Measurements from ENCODE around the gene LRIG3. TPM values are rescaled to one million over a fixed set of nuclear protein-coding genes. Genes with fewer than 3 reads are reported as not detected.

The LRIG3 gene
- total RNA-seq, 4 donors from 2014 or later: 42.4 to 56.5 (median 50.4) TPM

- TF ChIP-seq POLR2AphosphoS5 (IDR thresholded peaks at IDR 0.05) (no peak), POLR2A (IDR thresholded peaks at IDR 0.05; ENCODE audit: low read depth) (no peak), EP300 (IDR thresholded peaks at IDR 0.05) (no peak), CTCF (IDR thresholded peaks at IDR 0.05) (no peak)
- Histone ChIP-seq H3K27me3 (no peaks in the 10 kb centered on the region), H3K36me3 (no peaks in the 10 kb centered on the region), H3K9me3 (no peaks in the 10 kb centered on the region), H3K27ac (replicated peaks in 1 of 4) (no peak overlapping the region), H3K4me1 (no peaks in the 10 kb centered on the region), H3K4me3 (no peak overlapping the region)
- intact Hi-C loops (cut with DNase I): no loop called here
- no peak for DNase-seq (ENCODE audit: extremely low spot score)
- WGBS: 73% methylated on average over 3 of the region's 3 CpGs
These were observed 45.3 kb upstream of the LRIG3 start for GRCh38 chr12:58965568-58965967.

GRCh38 chr12:58963844-58964243 is 43.5 kb upstream of the LRIG3 start:
- Histone ChIP-seq H3K4me3 (no peak overlapping the region), H3K9me3 (no peaks in the 10 kb centered on the region), H3K4me1 (no peaks in the 10 kb centered on the region), H3K27me3 (no peaks in the 10 kb centered on the region), H3K27ac (replicated peaks in 1 of 4) (no peak overlapping the region), H3K36me3 (no peaks in the 10 kb centered on the region)
- DNase-seq (ENCODE audit: extremely low spot score): no peak
- 84% methylated on average over 1 of the region's 1 CpG for WGBS
- intact Hi-C loops (cut with DNase I): no loop called here
- no peak for TF ChIP-seq EP300 (IDR thresholded peaks at IDR 0.05)
- no peak for TF ChIP-seq CTCF (IDR thresholded peaks at IDR 0.05)
- TF ChIP-seq POLR2A (IDR thresholded peaks at IDR 0.05; ENCODE audit: low read depth): no peak
- no peak for TF ChIP-seq POLR2AphosphoS5 (IDR thresholded peaks at IDR 0.05)

- Histone ChIP-seq H3K36me3 (no peaks in the 10 kb centered on the region), H3K27ac (replicated peaks in 1 of 4) (no peak overlapping the region), H3K4me3 (no peak overlapping the region), H3K4me1 (no peaks in the 10 kb centered on the region), H3K27me3 (no peaks in the 10 kb centered on the region), H3K9me3 (no peaks in the 10 kb centered on the region)
- no peak for DNase-seq (ENCODE audit: extremely low spot score)
- TF ChIP-seq EP300 (IDR thresholded peaks at IDR 0.05) (no peak), POLR2A (IDR thresholded peaks at IDR 0.05; ENCODE audit: low read depth) (no peak), POLR2AphosphoS5 (IDR thresholded peaks at IDR 0.05) (no peak), CTCF (IDR thresholded peaks at IDR 0.05) (no peak)
- intact Hi-C loops (cut with DNase I): no loop called here
- 74% methylated on average over 4 of the region's 4 CpGs for WGBS
These were observed 41.6 kb upstream of the LRIG3 start for GRCh38 chr12:58961906-58962305.

GRCh38 chr12:58961166-58961565 is 40.9 kb upstream of the LRIG3 start:
- intact Hi-C loops (cut with DNase I): no loop called here
- Histone ChIP-seq H3K27me3 (no peaks in the 10 kb centered on the region), H3K4me1 (no peaks in the 10 kb centered on the region), H3K9me3 (no peaks in the 10 kb centered on the region), H3K27ac (replicated peaks in 1 of 4) (no peak overlapping the region), H3K36me3 (no peaks in the 10 kb centered on the region), H3K4me3 (no peak overlapping the region)
- DNase-seq (ENCODE audit: extremely low spot score): no peak
- no peak for TF ChIP-seq CTCF (IDR thresholded peaks at IDR 0.05)
- WGBS: 79% methylated on average over 3 of the region's 3 CpGs

GRCh38 chr12:58959639-58960300 is 39.5 kb upstream of the LRIG3 start:
- no peak for TF ChIP-seq EP300 (IDR thresholded peaks at IDR 0.05)
- TF ChIP-seq POLR2A (IDR thresholded peaks at IDR 0.05; ENCODE audit: low read depth): no peak
- no peak for TF ChIP-seq POLR2AphosphoS5 (IDR thresholded peaks at IDR 0.05)
- TF ChIP-seq CTCF (IDR thresholded peaks at IDR 0.05): no peak
- no peaks in the 10 kb centered on the region for H3K9me3 ChIP-seq
- no peak overlapping the region for H3K4me3 ChIP-seq
- WGBS: 74% methylated on average over 1 of the region's 1 CpG
- intact Hi-C loops (cut with DNase I): no loop called here
- no peaks in the 10 kb centered on the region for H3K4me1 ChIP-seq
- no peaks in the 10 kb centered on the region for H3K36me3 ChIP-seq
- H3K27ac ChIP-seq (replicated peaks in 1 of 4): no peak overlapping the region
- H3K27me3 ChIP-seq: no peaks in the 10 kb centered on the region
- DNase-seq (ENCODE audit: extremely low spot score): no peak
